GM18526 (cell line): ENCODE measurements around the gene RPL13.
A peak's percentile ranks its signal among the peaks of the same experiment; 100 is the strongest.

ENCODE experiments used
- POLR2A ChIP-seq: IDR thresholded peaks from 3 replicates; pipeline ENCODE4 v1.6.1; 2011; ENCODE audit not compliant: insufficient read length; ENCODE audit errors: extremely low read depth

RPL13 gene

GRCh38 chr16:89560378-89561141 is at the start of gene RPL13:
Gene RPL13 (plus strand): TSS chr16:89560682. CDS start chr16:89560960, 278 bp downstream.
- peak; percentile 99 for TF ChIP-seq POLR2A

- no peak for TF ChIP-seq POLR2A
These were observed 49.1 kb upstream of the RPL13 start for GRCh38 chr16:89511374-89511773.

- no peak for TF ChIP-seq POLR2A
These were observed 48.0 kb upstream of the RPL13 start for GRCh38 chr16:89512453-89512852.

GRCh38 chr16:89517128-89517527 is 43.4 kb upstream of the RPL13 start:
- no peak for TF ChIP-seq POLR2A

- no peak for TF ChIP-seq POLR2A
These were observed 40.6 kb upstream of the RPL13 start for GRCh38 chr16:89519881-89520280.

- no peak for TF ChIP-seq POLR2A
These were observed 38.2 kb upstream of the RPL13 start for GRCh38 chr16:89522287-89522686.

- TF ChIP-seq POLR2A = no peak
These were observed 36.7 kb upstream of the RPL13 start for GRCh38 chr16:89523680-89524344.

- TF ChIP-seq POLR2A = no peak
These were observed 35.2 kb upstream of the RPL13 start for GRCh38 chr16:89525146-89525913.

GRCh38 chr16:89529097-89529496 is 31.4 kb upstream of the RPL13 start:
- no peak for TF ChIP-seq POLR2A

GRCh38 chr16:89530401-89531381 is 29.8 kb upstream of the RPL13 start:
- no peak for TF ChIP-seq POLR2A

GRCh38 chr16:89531821-89532526 is 28.5 kb upstream of the RPL13 start:
- no peak for TF ChIP-seq POLR2A

- TF ChIP-seq POLR2A = no peak
These were observed 26.2 kb upstream of the RPL13 start for GRCh38 chr16:89534252-89534756.

GRCh38 chr16:89536371-89536770 is 24.1 kb upstream of the RPL13 start:
- TF ChIP-seq POLR2A = no peak

GRCh38 chr16:89536886-89537548 is 23.5 kb upstream of the RPL13 start:
- TF ChIP-seq POLR2A = no peak

GRCh38 chr16:89537549-89537925 is 22.9 kb upstream of the RPL13 start:
- TF ChIP-seq POLR2A = no peak
